ENCODE measurements around the gene PHACTR1. TPM values are rescaled to one million over a fixed set of nuclear protein-coding genes. Genes with fewer than 3 reads are reported as not detected.

The PHACTR1 gene
- total and polyA plus RNA-seq, 2 of the 4 experiments (the other 2 are of a cell fraction): not detected

- Histone ChIP-seq H3K4me2 (ENCODE audit: low read depth, low read length) (no peak overlapping the region), H3K9ac (ENCODE audit: low read depth, low read length) (no peak overlapping the region), H3K23ac (ENCODE audit: low read depth, low read length) (no peak overlapping the region), H2BK20ac (ENCODE audit: low read depth, low read length) (no peak overlapping the region), H4K5ac (ENCODE audit: low read depth, low read length) (no peak overlapping the region), H2AK5ac (ENCODE audit: low read depth, low read length) (no peak overlapping the region), H2BK5ac (ENCODE audit: low read depth, low read length, poor library complexity, severe bottlenecking) (no peak overlapping the region), H3K4ac (ENCODE audit: low read depth, low read length) (no peak overlapping the region), H2AFZ (replicated peaks; ENCODE audit: low read length, poor library complexity) (no peak overlapping the region), H3K9me1 (ENCODE audit: insufficient read depth, low read length) (no peaks in the 10 kb centered on the region), H3K79me1 (ENCODE audit: low read depth in 1 of 2, low read length in 2 of 2) (no peaks in the 10 kb centered on the region), H3K9me3 (ENCODE audit: control insufficient read depth, insufficient read depth, low read length) (no peaks in the 10 kb centered on the region), H3K4me1 (ENCODE audit: control insufficient read depth, insufficient read depth, low read length) (no peaks in the 10 kb centered on the region), H2BK120ac (ENCODE audit: low read depth, low read length) (no peak overlapping the region), H3K14ac (replicated peaks; ENCODE audit: low read depth, low read length) (no peak overlapping the region), H3K18ac (ENCODE audit: low read depth, low read length) (no peak overlapping the region), H2BK15ac (ENCODE audit: low read depth, low read length) (no peak overlapping the region), H3K27ac (ENCODE audit: insufficient read depth, low read length) (no peak overlapping the region), H2AK9ac (replicated peaks; ENCODE audit: low read depth, low read length, poor library complexity) (no peak overlapping the region), H3K27me3 (ENCODE audit: control insufficient read depth, insufficient read depth, low read length) (no peaks in the 10 kb centered on the region), H4K91ac (ENCODE audit: insufficient read depth, low read depth, low read length) (no peak overlapping the region), H3K56ac (ENCODE audit: extremely low read depth, insufficient read depth, low read length) (no peak overlapping the region), H4K20me1 (ENCODE audit: insufficient read depth, low read length) (no peaks in the 10 kb centered on the region), H3K4me3 (ENCODE audit: insufficient read depth, low read depth, low read length) (no peak overlapping the region), H4K8ac (ENCODE audit: low read depth in 2 of 2, low read length in 2 of 2) (no peak overlapping the region), H3K36me3 (ENCODE audit: control insufficient read depth, insufficient read depth, low read length) (no peaks in the 10 kb centered on the region)
- in situ Hi-C loops (cut with MboI; ENCODE audit: low sequenced_read_pairs) (no loop called here), intact Hi-C loops (cut with micrococcal nuclease) (no loop called here), dilution Hi-C loops (cut with HindIII; ENCODE audit: low sequenced_read_pairs, unreplicated experiment) (no loop called here)
- WGBS, 2 experiments (ENCODE audit: extremely low coverage in 2 of 2, insufficient read length in 1 of 2): no CpG with 5 or more reads among the region's 2 CpGs
- DNase-seq (no peak), ATAC-seq (ENCODE audit: low read depth) (no peak)
- no peak for TF ChIP-seq CEBPB (IDR thresholded peaks at IDR 0.05; ENCODE audit: low read depth, low read length)
- no peak for TF ChIP-seq CHD1 (IDR thresholded peaks at IDR 0.05; ENCODE audit: low read depth, low read length)
- TF ChIP-seq POLR2A (IDR thresholded peaks at IDR 0.05; ENCODE audit: low read depth, low read length): no peak
- TF ChIP-seq SMC3 (IDR thresholded peaks at IDR 0.05; ENCODE audit: low read depth, low read length): no peak
- TF ChIP-seq MAFK (IDR thresholded peaks at IDR 0.05; ENCODE audit: low read depth, low read length): no peak
- TF ChIP-seq USF2 (IDR thresholded peaks at IDR 0.05; ENCODE audit: low read depth, low read length): no peak
- TF ChIP-seq RCOR1 (IDR thresholded peaks at IDR 0.05; ENCODE audit: insufficient replicate concordance, low read length): no peak
- TF ChIP-seq MXI1 (IDR thresholded peaks at IDR 0.05; ENCODE audit: borderline replicate concordance, low read depth, low read length): no peak
- no peak for TF ChIP-seq FOS (IDR thresholded peaks at IDR 0.05; ENCODE audit: low read depth, low read length)
- TF ChIP-seq NFE2L2 (IDR thresholded peaks at IDR 0.05; ENCODE audit: low read depth, low read length): no peak
- TF ChIP-seq RAD21 (IDR thresholded peaks at IDR 0.05; ENCODE audit: low read length): no peak
- no peak for TF ChIP-seq BHLHE40 (IDR thresholded peaks at IDR 0.05; ENCODE audit: low read depth, low read length)
- TF ChIP-seq MAZ (IDR thresholded peaks at IDR 0.05; ENCODE audit: borderline replicate concordance, low read depth, low read length): no peak
- TF ChIP-seq ELK1 (IDR thresholded peaks at IDR 0.05; ENCODE audit: borderline replicate concordance, low read depth, low read length): no peak
- TF ChIP-seq CTCF (conservative IDR thresholded peaks at IDR 0.05; ENCODE audit: low read depth, low read length): no peak
- no peak for TF ChIP-seq RFX5 (IDR thresholded peaks at IDR 0.05; ENCODE audit: low read depth, low read length)
- no TSS peak for BruUV-seq (replicated peaks)
- ChIA-PET CTCF (no interaction called here), POLR2A (ENCODE audit: unreplicated experiment) (no interaction called here)
Observed at GRCh38 chr6:13124131-13124530, 407.6 kb downstream of the PHACTR1 start.
